Trophoblast cell (in vitro differentiated cells and primary cell): ENCODE results near the gene HSF4.
A peak's percentile ranks its signal among the peaks of the same experiment; 100 is the strongest.

Source experiments
- DNase-seq, 2 donors: peaks; one replicate each; pipeline ENCODE4 v3.0.0-alpha.2; 2016
- H2AFZ ChIP-seq: 2 replicates; pipeline ENCODE4 v1.6.1; 2013; ENCODE audit warnings: low read length, moderate library complexity, mild to moderate bottlenecking; ENCODE audit not compliant: insufficient read depth, poor library complexity
- H2AK5ac ChIP-seq: 2 replicates; pipeline ENCODE4 v1.6.1; 2013; ENCODE audit warnings: mild to moderate bottlenecking, low read length
- H2BK120ac ChIP-seq: 2 replicates; pipeline ENCODE4 v1.6.1; 2013; ENCODE audit warnings: low read length, mild to moderate bottlenecking, moderate library complexity; ENCODE audit not compliant: insufficient read depth, poor library complexity
- H2BK12ac ChIP-seq: 2 replicates; pipeline ENCODE4 v1.6.1; 2013; ENCODE audit warnings: mild to moderate bottlenecking, low read length, moderate library complexity
- H2BK5ac ChIP-seq: 2 replicates; pipeline ENCODE4 v1.6.1; 2013; ENCODE audit warnings: low read length, low read depth, moderate library complexity, mild to moderate bottlenecking; ENCODE audit not compliant: poor library complexity
- H3K14ac ChIP-seq: 2 replicates; pipeline ENCODE4 v1.6.1; 2013; ENCODE audit warnings: mild to moderate bottlenecking, low read length
- H3K18ac ChIP-seq: 2 replicates; pipeline ENCODE4 v1.6.1; 2013; ENCODE audit warnings: mild to moderate bottlenecking, low read length
- H3K23ac ChIP-seq: 2 replicates; pipeline ENCODE4 v1.6.1; 2013; ENCODE audit warnings: low read length
- H3K27ac ChIP-seq: 2 replicates; pipeline ENCODE4 v1.5.1; 2013; ENCODE audit warnings: low read depth, mild to moderate bottlenecking, inconsistent platforms, low read length, moderate library complexity
- H3K27me3 ChIP-seq: 2 replicates; pipeline ENCODE4 v1.6.1; 2013; ENCODE audit warnings: inconsistent platforms, mild to moderate bottlenecking, low read length, moderate library complexity; ENCODE audit not compliant: insufficient read depth
- H3K36me3 ChIP-seq, 2 experiments: 1 replicate in 1 of 2; 2 replicates in 1 of 2; pipeline ENCODE4 v1.6.1; 2013; ENCODE audit warnings: low read length in 2 of 2, mild to moderate bottlenecking in 2 of 2, moderate library complexity in 1 of 2; ENCODE audit not compliant: insufficient read depth in 2 of 2, control insufficient read depth in 1 of 2
- H3K4ac ChIP-seq: 2 replicates; pipeline ENCODE4 v1.6.1; 2013; ENCODE audit warnings: low read depth, mild to moderate bottlenecking, low read length, moderate library complexity
- H3K4me1 ChIP-seq, 2 experiments: 1 replicate in 1 of 2; 2 replicates in 1 of 2; pipeline ENCODE4 v1.6.1; 2013; ENCODE audit warnings: low read length in 2 of 2, mild to moderate bottlenecking in 2 of 2, moderate library complexity in 1 of 2; ENCODE audit not compliant: insufficient read depth in 2 of 2, control insufficient read depth in 1 of 2
- H3K4me2 ChIP-seq: 2 replicates; pipeline ENCODE4 v1.6.1; 2013; ENCODE audit warnings: inconsistent platforms, mild to moderate bottlenecking, low read length, moderate library complexity
- H3K4me3 ChIP-seq: 2 replicates; pipeline ENCODE4 v1.5.1; 2013; ENCODE audit warnings: mild to moderate bottlenecking, low read depth, low read length, inconsistent platforms
- H3K79me1 ChIP-seq: one replicate; pipeline ENCODE4 v1.6.1; 2013; ENCODE audit warnings: low read length
- H3K79me2 ChIP-seq: 2 replicates; pipeline ENCODE4 v1.6.1; 2013; ENCODE audit warnings: low read length, mild to moderate bottlenecking; ENCODE audit not compliant: control insufficient read depth, insufficient read depth, poor library complexity
- H3K9ac ChIP-seq: 2 replicates; pipeline ENCODE4 v1.6.1; 2013; ENCODE audit warnings: mild to moderate bottlenecking, low read length
- H3K9me3 ChIP-seq: 2 replicates; pipeline ENCODE4 v1.6.1; 2013; ENCODE audit warnings: low read depth, mild to moderate bottlenecking, control low read depth, inconsistent platforms, low read length; ENCODE audit not compliant: insufficient read depth
- H4K12ac ChIP-seq: 2 replicates; pipeline ENCODE4 v1.6.1; 2013; ENCODE audit warnings: low read depth, mild to moderate bottlenecking, low read length, moderate library complexity
- H4K8ac ChIP-seq: 2 replicates; pipeline ENCODE4 v1.6.1; 2013; ENCODE audit warnings: low read depth, mild to moderate bottlenecking, low read length, moderate library complexity
- H4K91ac ChIP-seq: one replicate; pipeline ENCODE4 v1.6.1; 2013; ENCODE audit warnings: low read depth, mild to moderate bottlenecking, low read length, moderate library complexity
- WGBS: extraction: QIAGEN DNeasy Blood & Tissue Kit; methylation state at CpG from one replicate; pipeline ENCODE4 v1.1.7; 2013; ENCODE audit warnings: missing lambda C conversion rate; ENCODE audit not compliant: insufficient read length, insufficient coverage; ENCODE audit errors: extremely low coverage; 5-methylcytosine and 5-hydroxymethylcytosine counted together

Gene HSF4

DNA sequence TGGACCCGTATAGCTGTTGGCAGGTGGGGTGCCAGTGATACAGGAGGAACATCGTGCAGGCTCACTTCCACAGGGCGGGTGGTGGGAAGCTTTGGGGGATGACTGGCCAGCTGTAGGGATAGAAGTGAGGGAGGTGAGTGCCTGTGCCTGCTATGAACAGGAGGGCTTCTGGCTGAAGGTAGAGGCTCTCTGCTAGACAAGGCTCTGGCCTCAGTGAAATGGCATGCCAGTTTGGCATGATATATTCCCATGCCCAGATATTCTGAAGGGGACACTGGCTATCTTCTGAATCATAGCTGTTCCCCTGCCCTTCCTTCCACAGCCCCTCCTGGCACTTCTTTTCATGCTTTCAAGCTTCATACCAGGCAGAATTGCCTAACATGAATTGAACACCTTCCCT is 35.7 kb upstream of the HSF4 start:
- H3K4me1 ChIP-seq, result no peaks in the 10 kb centered on the region
- H3K79me1 ChIP-seq, result no peaks in the 10 kb centered on the region
- no peak overlapping the region for H3K4me2 ChIP-seq
- H3K27ac ChIP-seq, result no peak overlapping the region
- no peak overlapping the region for H3K23ac ChIP-seq
- H3K4me3 ChIP-seq, result no peak overlapping the region
- no peak overlapping the region for H2BK5ac ChIP-seq
- H2BK120ac ChIP-seq, result no peak overlapping the region
- H3K9ac ChIP-seq, result no peak overlapping the region
- H3K27me3 ChIP-seq, result no peaks in the 10 kb centered on the region
- no peak overlapping the region for H3K4ac ChIP-seq
- no peak overlapping the region for H3K14ac ChIP-seq
- no peak overlapping the region for H2AFZ ChIP-seq
- WGBS, result no CpG with 5 or more reads among the region's 3 CpGs
- no peak overlapping the region for H4K91ac ChIP-seq
- peaks cover 13 to 23% of the 10 kb centered on the region in 2 experiments for H3K36me3 ChIP-seq
- H4K8ac ChIP-seq, result no peak overlapping the region
- DNase-seq, result no peak
- H2BK12ac ChIP-seq, result no peak overlapping the region
- no peak overlapping the region for H4K12ac ChIP-seq
- H3K9me3 ChIP-seq, result no peaks in the 10 kb centered on the region
- no peak overlapping the region for H3K18ac ChIP-seq
- H3K79me2 ChIP-seq, result no peaks in the 10 kb centered on the region
- no peak overlapping the region for H2AK5ac ChIP-seq

DNA sequence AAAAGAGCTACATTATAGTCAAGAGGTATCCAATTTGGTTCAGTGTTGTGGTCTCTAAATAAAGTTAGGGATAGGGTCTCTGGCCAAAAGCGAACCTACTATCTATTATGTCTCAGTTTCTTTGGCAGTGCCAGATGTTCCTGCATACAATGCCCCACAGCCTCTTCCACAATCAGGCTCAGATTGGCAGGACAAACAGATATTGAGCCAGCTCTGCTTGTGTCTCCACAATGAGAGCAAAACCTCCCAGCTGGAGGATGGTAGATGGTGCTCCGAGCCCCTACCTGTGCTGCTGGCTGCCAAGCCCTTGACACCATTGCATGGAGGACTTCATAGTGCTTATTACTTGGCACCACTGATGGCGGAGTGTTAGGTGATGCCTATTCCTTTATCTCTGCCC is 35.1 kb upstream of the HSF4 start:
- Histone ChIP-seq H4K91ac (no peak overlapping the region), H3K36me3 (peaks cover 17 to 26% of the 10 kb centered on the region in 2 experiments), H3K4ac (no peak overlapping the region), H3K9ac (no peak overlapping the region), H2AK5ac (no peak overlapping the region), H2BK12ac (no peak overlapping the region), H3K23ac (no peak overlapping the region), H2BK120ac (no peak overlapping the region), H3K18ac (no peak overlapping the region), H2BK5ac (no peak overlapping the region), H3K14ac (no peak overlapping the region), H3K4me2 (no peak overlapping the region), H3K79me2 (no peaks in the 10 kb centered on the region), H3K79me1 (no peaks in the 10 kb centered on the region), H3K4me1 (no peaks in the 10 kb centered on the region), H4K8ac (no peak overlapping the region), H3K27me3 (no peaks in the 10 kb centered on the region), H3K4me3 (no peak overlapping the region), H2AFZ (no peak overlapping the region), H3K27ac (no peak overlapping the region), H3K9me3 (no peaks in the 10 kb centered on the region), H4K12ac (no peak overlapping the region)
- no CpG with 5 or more reads among the region's 3 CpGs for WGBS
- DNase-seq, result no peak

DNA sequence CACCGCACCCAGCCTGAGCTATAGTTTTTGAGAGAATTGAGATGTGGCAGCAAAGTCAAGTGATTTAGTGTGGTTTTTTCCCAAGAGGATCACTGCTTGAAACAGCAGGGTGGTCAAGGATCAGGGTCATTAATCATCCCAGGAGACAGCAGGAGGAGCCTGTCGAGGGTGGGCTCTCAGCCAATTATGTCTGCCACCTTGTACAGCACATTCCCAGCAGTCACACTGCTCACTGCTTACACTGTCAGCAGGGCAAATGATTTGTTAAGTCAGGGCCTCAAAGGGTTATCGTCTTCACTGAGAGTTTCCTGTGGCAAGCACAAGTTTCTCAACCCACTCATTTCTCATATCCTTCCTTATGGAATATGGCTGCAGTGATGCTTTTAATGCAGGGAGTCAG is 26.9 kb upstream of the HSF4 start:
- Histone ChIP-seq H3K14ac (no peak overlapping the region), H3K9me3 (peaks cover 2% of the 10 kb centered on the region), H3K27me3 (no peaks in the 10 kb centered on the region), H2AK5ac (no peak overlapping the region), H3K4me2 (no peak overlapping the region), H2BK5ac (no peak overlapping the region), H2BK120ac (no peak overlapping the region), H3K23ac (no peak overlapping the region), H3K4me1 (no peaks in the 10 kb centered on the region), H3K9ac (no peak overlapping the region), H3K36me3 (peaks cover 46 to 67% of the 10 kb centered on the region in 2 experiments), H4K8ac (no peak overlapping the region), H4K12ac (no peak overlapping the region), H3K27ac (no peak overlapping the region), H4K91ac (no peak overlapping the region), H2AFZ (no peak overlapping the region), H3K4ac (no peak overlapping the region), H3K79me1 (no peaks in the 10 kb centered on the region), H3K79me2 (no peaks in the 10 kb centered on the region), H2BK12ac (no peak overlapping the region), H3K4me3 (no peak overlapping the region), H3K18ac (no peak overlapping the region)
- WGBS, result no CpG with 5 or more reads among the region's 3 CpGs
- DNase-seq, result no peak

DNA sequence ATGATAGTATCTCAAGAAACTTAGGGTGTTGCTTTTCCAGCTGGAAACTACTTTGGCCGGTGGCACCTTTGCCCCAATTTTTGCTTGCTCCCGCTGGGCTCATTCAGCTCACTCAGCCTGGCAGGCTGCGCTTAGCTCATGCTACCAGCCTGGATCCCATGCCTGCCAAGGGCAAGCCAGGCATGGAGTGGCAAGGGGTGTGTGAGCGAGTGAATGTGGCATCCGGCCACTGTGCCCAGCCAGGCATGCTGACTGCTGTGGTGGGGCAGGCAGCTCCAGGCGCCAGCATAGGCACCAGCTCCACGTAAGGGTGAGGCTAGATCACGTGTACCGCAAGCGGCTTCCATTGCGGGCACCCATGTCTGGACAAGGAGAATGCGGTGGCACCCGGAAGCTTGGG is 23.2 kb upstream of the HSF4 start:
- H3K36me3 ChIP-seq, result peaks cover 50 to 74% of the 10 kb centered on the region in 2 experiments

More for the DNA sequence above, 23.2 kb upstream of the HSF4 start:
- H4K8ac ChIP-seq, result no peak overlapping the region
- no peak overlapping the region for H4K12ac ChIP-seq
- no peak overlapping the region for H2BK12ac ChIP-seq
- H2BK5ac ChIP-seq, result no peak overlapping the region
- H2BK120ac ChIP-seq, result no peak overlapping the region
- H2AFZ ChIP-seq, result no peak overlapping the region
- WGBS, result no CpG with 5 or more reads among the region's 13 CpGs
- H3K4me1 ChIP-seq, result no peaks in the 10 kb centered on the region
- no peak overlapping the region for H3K4me2 ChIP-seq
- no peak overlapping the region for H3K9ac ChIP-seq
- peak overlapping the region; percentile 24 for H3K4me3 ChIP-seq
- H2AK5ac ChIP-seq, result no peak overlapping the region
- no peaks in the 10 kb centered on the region for H3K79me2 ChIP-seq
- H3K27ac ChIP-seq, result no peak overlapping the region
- no peaks in the 10 kb centered on the region for H3K27me3 ChIP-seq
- no peak overlapping the region for H4K91ac ChIP-seq
- H3K14ac ChIP-seq, result no peak overlapping the region
- DNase-seq, result no peak
- H3K23ac ChIP-seq, result no peak overlapping the region
- peaks cover 2% of the 10 kb centered on the region for H3K9me3 ChIP-seq
- no peak overlapping the region for H3K18ac ChIP-seq
- H3K79me1 ChIP-seq, result no peaks in the 10 kb centered on the region
- H3K4ac ChIP-seq, result no peak overlapping the region
